Muscle layer of duodenum (tissue), 2 donors: ENCODE measurements around the gene SCPEP1.
"Not testable (repeated sequence)": the region's sequence is repeated elsewhere in the genome, so short reads cannot be mapped to it uniquely, and the experiment has no call there.

Source experiments
- H3K27ac ChIP-seq: one replicate; pipeline ENCODE4 v1.7.0; 2013; ENCODE audit warnings: mild to moderate bottlenecking, low read length
- H3K27me3 ChIP-seq: one replicate; pipeline ENCODE4 v1.7.0; 2013; ENCODE audit warnings: low read depth, mild to moderate bottlenecking, control low read depth, low read length
- H3K36me3 ChIP-seq, 2 donors: one replicate each; pipeline ENCODE4 v1.7.0; 2013; ENCODE audit warnings: low read length in 2 of 2, control low read depth in 1 of 2, mild to moderate bottlenecking in 1 of 2; ENCODE audit not compliant: insufficient read depth in 2 of 2, control insufficient read depth in 1 of 2
- H3K4me1 ChIP-seq, 2 donors: one replicate each; pipeline ENCODE4 v1.7.0; 2013; ENCODE audit warnings: low read length in 2 of 2, mild to moderate bottlenecking in 2 of 2, control low read depth in 1 of 2, moderate library complexity in 1 of 2; ENCODE audit not compliant: insufficient read depth in 2 of 2, control insufficient read depth in 1 of 2
- H3K4me3 ChIP-seq, 2 donors: one replicate each; pipeline ENCODE4 v1.7.0; 2013; ENCODE audit warnings: low read length in 2 of 2, low read depth in 1 of 2, mild to moderate bottlenecking in 1 of 2
- H3K9me3 ChIP-seq, 2 donors: one replicate each; pipeline ENCODE4 v1.7.0; 2013; ENCODE audit warnings: low read length in 2 of 2, control low read depth in 1 of 2, mild to moderate bottlenecking in 1 of 2; ENCODE audit not compliant: control insufficient read depth in 1 of 2
- donor health status: healthy.

Gene SCPEP1

GRCh38 chr17:56977673-56978395 lies at the start of gene SCPEP1:
Gene SCPEP1 (plus strand): TSS chr17:56978131. CDS start chr17:56978160, 29 bp downstream.
- peak within 1 kb of the TSS; percentile 35 for H3K27ac ChIP-seq
- no peaks in the 10 kb centered on the region for H3K9me3 ChIP-seq
- peaks cover 4 to 13% of the 10 kb centered on the region in 2 donors for H3K36me3 ChIP-seq
- H3K4me1 ChIP-seq = peaks cover 5 to 18% of the 10 kb centered on the region in 2 donors
- H3K27me3 ChIP-seq = no peaks in the 10 kb centered on the region
- peak within 1 kb of the TSS; percentile 72 to 81 for H3K4me3 ChIP-seq

- no peaks in the 10 kb centered on the region for H3K27me3 ChIP-seq
- peaks cover 0 to 1% of the 10 kb centered on the region in 2 donors for H3K36me3 ChIP-seq
- H3K4me1 ChIP-seq = no peaks in the 10 kb centered on the region
- no peak overlapping the region for H3K4me3 ChIP-seq
- no peaks in the 10 kb centered on the region for H3K9me3 ChIP-seq
- no peak overlapping the region for H3K27ac ChIP-seq
Measured at GRCh38 chr17:56928586-56928985, 49.3 kb upstream of the SCPEP1 start.

GRCh38 chr17:56929362-56929969 lies 48.5 kb upstream of the SCPEP1 start:
- Histone ChIP-seq H3K4me3 (no peak overlapping the region), H3K4me1 (no peaks in the 10 kb centered on the region), H3K36me3 (peaks cover 5 to 10% of the 10 kb centered on the region in 2 donors), H3K27me3 (no peaks in the 10 kb centered on the region), H3K9me3 (no peaks in the 10 kb centered on the region), H3K27ac (no peak overlapping the region)

- Histone ChIP-seq H3K4me1 (no peaks in the 10 kb centered on the region), H3K27ac (no peak overlapping the region), H3K4me3 (no peak overlapping the region), H3K36me3 (peaks cover 5 to 24% of the 10 kb centered on the region in 2 donors), H3K9me3 (no peaks in the 10 kb centered on the region), H3K27me3 (no peaks in the 10 kb centered on the region)
Measured at GRCh38 chr17:56930739-56931337, 47.1 kb upstream of the SCPEP1 start.

- H3K9me3 ChIP-seq = no peaks in the 10 kb centered on the region
- peaks cover 14 to 38% of the 10 kb centered on the region in 2 donors for H3K36me3 ChIP-seq
- no peaks in the 10 kb centered on the region for H3K4me1 ChIP-seq
- no peak overlapping the region for H3K4me3 ChIP-seq
- H3K27ac ChIP-seq = no peak overlapping the region
- H3K27me3 ChIP-seq = no peaks in the 10 kb centered on the region
Measured at GRCh38 chr17:56933151-56933745, 44.7 kb upstream of the SCPEP1 start.

- H3K4me3 ChIP-seq = no peak overlapping the region
- H3K9me3 ChIP-seq = no peaks in the 10 kb centered on the region
- H3K4me1 ChIP-seq = no peaks in the 10 kb centered on the region
- no peaks in the 10 kb centered on the region for H3K27me3 ChIP-seq
- H3K36me3 ChIP-seq = peaks cover 14 to 40% of the 10 kb centered on the region in 2 donors
- H3K27ac ChIP-seq = no peak overlapping the region
Measured at GRCh38 chr17:56933868-56934267, 44.1 kb upstream of the SCPEP1 start.

- H3K4me1 ChIP-seq = no peaks in the 10 kb centered on the region
- H3K36me3 ChIP-seq = peaks cover 14 to 44% of the 10 kb centered on the region in 2 donors
- no peak overlapping the region for H3K27ac ChIP-seq
- H3K27me3 ChIP-seq = no peaks in the 10 kb centered on the region
- H3K4me3 ChIP-seq = no peak overlapping the region
- no peaks in the 10 kb centered on the region for H3K9me3 ChIP-seq
Measured at GRCh38 chr17:56934280-56934679, 43.7 kb upstream of the SCPEP1 start.

- Histone ChIP-seq H3K27me3 (no peaks in the 10 kb centered on the region), H3K4me3 (no peak overlapping the region), H3K36me3 (peaks cover 14 to 46% of the 10 kb centered on the region in 2 donors), H3K27ac (no peak overlapping the region), H3K9me3 (no peaks in the 10 kb centered on the region), H3K4me1 (no peaks in the 10 kb centered on the region)
Measured at GRCh38 chr17:56935461-56935860, 42.5 kb upstream of the SCPEP1 start.

- no peak overlapping the region for H3K4me3 ChIP-seq
- H3K27me3 ChIP-seq = no peaks in the 10 kb centered on the region
- no peaks in the 10 kb centered on the region for H3K4me1 ChIP-seq
- H3K27ac ChIP-seq = no peak overlapping the region
- H3K36me3 ChIP-seq = peaks cover 18 to 58% of the 10 kb centered on the region in 2 donors
- no peaks in the 10 kb centered on the region for H3K9me3 ChIP-seq
Measured at GRCh38 chr17:56936697-56937322, 41.1 kb upstream of the SCPEP1 start.

GRCh38 chr17:56937687-56938086 lies 40.2 kb upstream of the SCPEP1 start:
- Histone ChIP-seq H3K4me3 (no peak overlapping the region), H3K27me3 (no peaks in the 10 kb centered on the region), H3K27ac (no peak overlapping the region), H3K36me3 (peaks cover 23 to 64% of the 10 kb centered on the region in 2 donors), H3K9me3 (no peaks in the 10 kb centered on the region), H3K4me1 (no peaks in the 10 kb centered on the region)

- H3K9me3 ChIP-seq, H3K4me1 ChIP-seq, H3K27ac ChIP-seq, H3K27me3 ChIP-seq, H3K4me3 ChIP-seq: not testable (repeated sequence)
- H3K36me3 ChIP-seq = peaks cover 23 to 64% of the 10 kb centered on the region in 2 donors
Measured at GRCh38 chr17:56938206-56938605, 39.7 kb upstream of the SCPEP1 start.
